T-helper 9 cell (primary cell): ENCODE measurements around the gene TRIM39.
A peak's percentile ranks its signal among the peaks of the same experiment; 100 is the strongest.
"Not testable (repeated sequence)": the region's sequence is repeated elsewhere in the genome, so short reads cannot be mapped to it uniquely, and the experiment has no call there.

Experiments used
- DNase-seq: peaks from one replicate; pipeline ENCODE4 v3.0.0-alpha.2; 2020
- total RNA-seq, 2 donors: gene quantifications; one replicate each; lab custom pipeline; 2026; lab: John Stamatoyannopoulos, UW

The TRIM39 gene
- total RNA-seq: 29.0 to 51.4 reads per million in 2 donors

DNA sequence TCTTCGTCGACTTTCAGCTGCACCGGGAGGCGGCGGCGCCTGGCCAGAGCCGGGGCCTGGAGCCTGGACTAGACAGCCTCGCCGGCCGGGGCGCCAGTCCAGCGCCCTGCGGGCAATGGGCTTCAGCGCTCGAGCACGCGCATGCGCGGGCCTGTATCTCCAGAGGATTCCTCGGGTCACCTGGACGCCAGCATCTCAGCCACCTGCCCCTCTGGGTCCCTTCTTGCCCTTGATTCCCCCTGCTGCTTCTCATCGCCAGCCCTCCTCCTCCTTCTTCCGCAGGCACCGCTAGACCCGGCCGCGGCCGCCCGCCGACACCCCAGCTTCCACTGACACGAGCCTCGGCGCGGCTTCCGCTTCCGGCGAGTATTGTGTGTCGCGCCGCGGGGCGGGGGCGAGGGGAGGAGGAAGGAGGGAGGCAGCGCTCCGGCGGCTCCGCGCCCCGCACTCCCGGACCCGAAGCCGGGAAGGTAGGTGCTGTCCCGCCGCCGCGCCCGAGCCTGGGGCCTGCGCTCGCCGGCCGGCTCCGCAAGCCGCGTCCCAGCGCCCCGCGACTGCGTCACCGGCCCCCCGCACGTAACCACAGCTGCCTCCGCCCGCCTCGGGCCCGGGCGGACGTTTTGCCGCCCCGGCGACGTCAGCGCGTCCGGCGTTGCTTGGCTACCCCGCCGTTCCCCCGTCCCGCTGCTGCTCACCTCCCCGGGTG, at the start of gene TRIM39:
TRIM39 (plus strand) TSS at position 402 of the 706 bp plus-strand sequence. CDS start 2,391 bp downstream, outside the sequence.
- DNase-seq: peak; percentile 87

DNA sequence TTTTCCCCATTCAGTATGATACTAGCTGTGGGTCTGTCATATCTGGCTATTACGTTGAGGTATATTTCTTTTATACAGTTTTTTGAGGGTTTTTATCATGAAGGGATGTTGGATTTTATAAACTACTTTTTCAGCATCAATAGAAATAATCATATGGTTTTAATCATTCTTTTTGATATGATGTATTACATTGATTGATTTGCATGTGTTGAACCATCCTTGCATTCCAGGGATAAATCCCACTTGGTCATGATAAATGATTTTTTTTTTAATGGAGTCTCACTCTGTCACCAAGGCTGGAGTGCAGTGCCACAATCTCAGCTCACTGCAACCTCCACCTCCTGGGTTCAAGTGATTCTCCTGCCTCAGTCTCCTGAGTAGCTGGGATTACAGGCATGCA, 45.7 kb upstream of the TRIM39 start:
- DNase-seq: not testable (repeated sequence)

DNA sequence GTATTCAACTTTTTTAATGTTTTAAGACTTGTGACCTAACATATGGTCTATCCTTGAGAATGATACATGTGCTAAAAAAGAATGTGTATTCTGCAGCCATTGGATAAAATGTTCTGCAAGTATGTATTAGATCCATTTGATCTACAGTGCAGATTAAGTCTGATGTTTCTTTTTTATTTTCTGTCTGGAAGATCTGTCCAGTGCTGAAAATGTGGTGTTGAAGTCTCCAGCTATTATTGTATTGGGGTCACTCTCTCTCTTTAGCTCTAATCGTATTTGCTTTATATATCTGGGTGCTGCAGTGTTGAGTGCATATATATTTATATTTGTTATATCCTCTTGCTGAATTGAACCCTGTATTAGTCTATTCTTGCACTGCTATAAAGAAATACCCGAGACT, 44.2 kb upstream of the TRIM39 start:
- no peak for DNase-seq

DNA sequence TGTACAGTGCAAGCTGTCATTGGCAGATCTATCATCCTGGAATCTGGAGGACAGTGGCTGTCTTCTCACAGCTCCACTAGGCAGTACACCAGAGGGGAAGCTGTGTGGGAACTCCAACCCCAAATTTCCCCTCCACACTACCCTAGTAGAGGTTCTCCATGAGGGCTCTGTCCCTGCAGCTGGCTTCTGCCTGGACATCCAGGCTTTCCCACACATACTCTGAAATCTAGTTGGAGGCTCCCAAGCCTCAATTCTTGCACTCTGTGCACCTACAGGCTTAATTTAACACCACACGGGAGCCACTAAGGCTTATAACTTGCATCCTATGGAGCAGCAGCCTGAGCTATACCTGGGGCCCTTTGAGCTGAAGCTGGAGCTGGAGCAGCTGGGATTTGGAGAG, 43.0 kb upstream of the TRIM39 start:
- DNase-seq: no peak

DNA sequence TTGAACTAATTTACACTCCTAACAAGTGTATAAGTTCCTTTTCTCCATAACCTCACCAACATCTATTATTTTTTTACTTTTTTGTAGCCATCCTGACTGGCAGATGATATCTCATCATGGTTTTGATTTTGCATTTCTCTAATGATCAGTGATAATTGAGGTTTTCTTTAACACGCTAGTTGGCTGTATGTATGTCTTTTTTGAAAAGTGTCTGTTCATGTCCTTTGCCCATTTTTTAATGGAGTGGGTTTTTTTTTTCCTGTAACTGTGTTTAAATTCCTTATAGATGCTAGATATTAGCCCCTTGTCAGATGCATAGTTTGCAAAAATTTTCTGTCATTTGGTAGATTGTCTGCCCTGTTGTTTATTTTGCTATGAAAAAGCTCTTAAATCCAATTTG, 39.6 kb upstream of the TRIM39 start:
- no peak for DNase-seq

DNA sequence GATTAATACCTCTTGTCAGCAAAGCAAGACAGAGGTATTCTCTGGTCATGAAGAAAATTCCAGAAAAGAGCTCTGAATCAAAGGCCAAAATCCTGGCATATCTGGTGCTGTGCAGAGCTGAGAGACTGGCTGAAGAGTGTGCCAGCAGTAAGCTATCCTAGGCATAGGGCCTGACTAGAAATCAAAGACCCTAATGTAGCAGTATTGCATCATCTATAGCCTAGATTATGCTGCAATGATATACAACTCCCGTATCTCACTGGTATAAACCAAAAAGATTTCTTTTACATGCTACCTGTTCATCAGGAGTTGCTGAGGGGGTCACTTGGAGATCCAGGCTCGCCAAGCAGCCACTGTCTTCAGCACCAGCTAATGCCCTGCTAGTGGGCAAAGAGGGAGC, 30.9 kb upstream of the TRIM39 start:
- no peak for DNase-seq

DNA sequence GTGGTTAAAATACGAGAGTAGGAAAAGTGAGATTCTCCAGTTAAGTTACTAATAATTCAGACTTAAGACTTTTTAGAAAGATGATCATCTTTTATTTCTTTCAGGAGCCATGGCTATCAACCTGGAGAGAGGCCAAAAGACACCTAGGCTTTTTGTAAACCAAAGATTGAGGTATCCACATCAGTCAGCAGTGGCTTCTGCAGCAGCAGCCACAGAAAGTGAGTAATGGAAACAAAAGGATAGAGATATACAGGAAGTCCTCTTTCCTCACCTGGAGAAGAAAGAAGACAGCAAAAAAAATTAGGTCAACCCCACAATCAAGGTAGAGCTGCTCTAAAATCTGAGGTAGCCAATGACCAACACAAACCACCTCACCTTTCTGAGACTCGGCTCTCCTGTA, 22.7 kb upstream of the TRIM39 start:
- DNase-seq: no peak

DNA sequence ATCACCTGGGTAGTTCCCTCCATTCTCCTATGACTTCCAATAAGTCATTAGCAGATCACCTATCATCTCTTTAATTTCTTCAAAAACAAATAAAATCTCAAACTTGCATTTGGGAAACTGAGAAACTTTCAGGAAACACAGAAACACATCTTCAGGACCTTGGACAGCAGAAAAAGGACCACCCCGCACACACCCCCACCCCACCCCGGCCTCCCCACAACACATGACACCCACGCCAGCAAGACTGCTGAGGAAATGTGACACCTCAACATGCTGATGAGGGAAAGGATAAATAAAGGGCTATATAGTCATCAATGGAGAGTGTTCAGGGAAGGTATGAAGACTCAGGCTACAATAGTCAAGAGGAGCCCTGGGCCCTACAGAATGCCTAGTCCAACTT, 15.6 kb upstream of the TRIM39 start:
- no peak for DNase-seq

DNA sequence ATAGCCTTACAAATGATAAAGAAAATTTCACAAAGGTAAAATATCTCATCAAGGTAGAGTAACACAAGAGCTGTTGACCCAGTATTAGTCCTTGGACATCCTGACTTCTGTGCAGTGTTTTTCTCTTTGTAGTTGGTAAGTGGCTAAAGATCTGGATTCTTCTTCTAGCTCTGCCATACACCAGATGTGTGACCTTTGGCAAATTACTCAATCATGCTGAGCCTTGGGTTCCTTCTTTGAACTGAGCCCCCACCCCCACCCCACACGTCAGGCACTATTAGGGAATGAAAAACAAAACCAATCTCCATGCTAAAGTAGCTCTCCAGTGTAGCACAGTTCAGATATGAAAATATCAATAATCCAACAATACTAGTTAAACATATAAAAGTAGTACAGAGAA, 15.1 kb upstream of the TRIM39 start:
- no peak for DNase-seq

DNA sequence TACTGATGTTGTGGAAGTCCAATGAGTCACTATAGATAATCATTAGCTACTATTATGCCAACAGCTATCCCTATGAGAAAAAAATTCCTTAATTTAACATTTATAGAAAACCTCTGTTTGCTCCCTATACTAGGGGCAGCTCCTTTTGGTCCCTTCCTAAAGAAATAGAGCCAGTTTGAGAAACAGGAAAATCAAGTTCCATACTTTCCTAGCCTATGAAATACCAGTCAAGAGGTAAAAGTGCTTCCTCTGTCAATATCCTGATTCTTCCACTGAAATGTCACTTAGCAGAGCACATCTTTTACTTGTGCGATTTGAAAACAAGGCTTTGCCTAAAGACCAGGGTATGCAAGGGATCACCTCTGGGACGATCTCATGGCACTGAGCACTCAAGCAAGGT, 14.5 kb upstream of the TRIM39 start:
- DNase-seq: no peak

DNA sequence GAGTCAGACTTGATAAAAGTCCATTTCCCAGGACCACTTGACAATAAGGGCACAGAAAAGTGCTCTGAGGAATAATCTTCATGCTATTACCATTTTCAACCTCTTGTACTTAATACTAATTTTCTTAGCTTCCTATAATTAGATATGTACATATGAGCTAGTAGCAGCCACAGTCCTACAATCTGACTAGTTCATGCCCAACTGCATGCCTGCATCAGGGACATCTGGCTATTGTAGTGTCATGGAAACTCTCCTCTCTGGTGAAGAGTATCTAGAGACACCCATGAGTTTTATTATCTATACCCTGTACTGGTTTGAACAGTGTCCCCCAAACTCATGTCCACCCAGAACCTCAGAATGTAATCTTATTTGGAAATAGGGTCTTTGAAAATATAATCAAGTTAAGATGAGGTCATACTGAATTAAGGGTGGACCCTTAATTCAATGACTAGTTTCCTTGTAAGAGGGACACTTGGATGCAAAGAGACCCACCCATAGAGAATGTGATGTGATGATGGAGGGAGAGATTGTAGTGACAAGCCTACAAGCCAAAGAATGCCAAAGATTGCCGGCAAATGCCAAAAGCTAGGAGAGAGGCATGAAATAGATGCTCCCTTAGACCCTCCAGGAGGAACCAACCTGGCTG, 13.9 kb upstream of the TRIM39 start:
- DNase-seq: no peak

DNA sequence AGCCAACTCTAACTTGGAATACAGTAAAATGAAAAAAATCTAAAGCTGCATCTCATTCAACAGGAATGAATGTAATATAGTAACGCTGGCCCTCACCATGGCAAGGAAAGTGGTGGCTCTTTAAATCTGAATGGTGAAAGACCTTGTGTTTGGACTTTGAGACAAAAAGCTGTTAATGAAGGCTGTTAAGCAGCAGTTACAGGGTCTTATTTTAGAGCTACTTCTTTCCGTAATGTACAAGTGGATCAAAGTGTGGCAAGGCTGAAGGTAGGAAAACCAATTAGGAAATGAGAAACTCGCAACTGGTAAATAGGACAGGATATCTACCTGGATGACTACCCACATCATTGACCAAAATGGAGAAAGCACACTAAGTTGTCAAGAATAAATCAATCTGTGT, 11.6 kb upstream of the TRIM39 start:
- no peak for DNase-seq

DNA sequence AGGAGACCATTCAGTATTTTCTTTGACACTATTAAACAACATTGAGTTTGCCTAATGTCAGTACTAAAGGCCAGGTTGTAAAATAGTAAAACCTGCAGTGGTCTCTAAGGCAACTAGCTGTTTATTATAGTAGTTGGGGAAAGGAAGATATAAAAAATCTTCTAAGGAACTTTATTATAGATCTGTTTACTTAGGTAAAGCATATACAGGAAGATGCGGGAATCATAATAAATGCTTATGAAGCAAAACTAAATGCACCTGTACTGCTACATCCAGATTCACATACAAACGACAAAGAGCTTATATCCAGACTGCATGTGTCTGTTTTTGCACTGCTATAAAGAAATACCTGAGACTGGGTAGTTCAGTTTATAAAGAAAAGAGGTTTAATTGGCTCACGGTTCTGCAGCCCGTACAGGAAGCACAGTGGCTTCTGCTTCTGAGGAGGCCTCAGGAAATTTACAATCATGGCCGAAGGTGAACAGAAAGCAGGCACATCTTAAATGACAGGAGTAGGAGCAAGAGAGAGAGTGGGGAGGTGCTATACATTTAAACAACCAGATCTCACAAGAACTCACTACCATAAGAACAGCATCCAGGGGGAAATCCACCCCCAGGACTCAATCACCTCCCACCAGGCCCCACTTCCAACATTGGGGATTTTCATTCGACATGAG, 8.7 kb upstream of the TRIM39 start:
- DNase-seq: no peak

DNA sequence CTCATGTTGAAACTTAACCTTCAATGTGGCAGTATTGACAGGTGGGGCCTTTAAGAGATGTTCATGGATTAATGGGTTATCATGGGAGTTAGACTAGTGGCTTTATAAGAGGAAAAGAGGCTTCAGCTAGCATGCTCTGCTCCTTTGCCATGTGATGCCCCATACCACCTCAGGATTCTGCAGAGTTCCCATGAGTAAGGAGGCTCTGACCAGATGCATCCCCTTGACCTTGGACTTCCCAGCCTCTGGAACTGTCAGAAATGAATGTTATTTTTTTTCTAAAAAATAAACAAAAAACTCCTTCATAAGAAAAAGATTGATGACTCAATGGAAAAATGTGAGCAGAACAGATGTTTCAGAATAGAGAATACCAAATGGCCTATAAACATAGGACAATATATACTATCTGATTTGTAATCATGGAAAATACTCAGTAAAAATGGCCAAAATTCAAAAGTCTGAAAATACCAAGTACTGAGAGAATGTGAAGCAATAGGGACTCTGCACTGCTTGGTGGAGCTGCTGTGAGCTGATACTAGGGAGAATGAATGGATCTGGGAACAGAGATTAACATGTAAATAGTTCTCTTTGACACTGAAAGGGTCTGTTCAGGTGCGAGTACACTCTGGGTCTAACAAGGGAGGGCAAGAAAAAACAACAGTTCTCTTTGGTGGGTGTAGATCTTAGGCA, 7.4 kb upstream of the TRIM39 start:
- DNase-seq: no peak

DNA sequence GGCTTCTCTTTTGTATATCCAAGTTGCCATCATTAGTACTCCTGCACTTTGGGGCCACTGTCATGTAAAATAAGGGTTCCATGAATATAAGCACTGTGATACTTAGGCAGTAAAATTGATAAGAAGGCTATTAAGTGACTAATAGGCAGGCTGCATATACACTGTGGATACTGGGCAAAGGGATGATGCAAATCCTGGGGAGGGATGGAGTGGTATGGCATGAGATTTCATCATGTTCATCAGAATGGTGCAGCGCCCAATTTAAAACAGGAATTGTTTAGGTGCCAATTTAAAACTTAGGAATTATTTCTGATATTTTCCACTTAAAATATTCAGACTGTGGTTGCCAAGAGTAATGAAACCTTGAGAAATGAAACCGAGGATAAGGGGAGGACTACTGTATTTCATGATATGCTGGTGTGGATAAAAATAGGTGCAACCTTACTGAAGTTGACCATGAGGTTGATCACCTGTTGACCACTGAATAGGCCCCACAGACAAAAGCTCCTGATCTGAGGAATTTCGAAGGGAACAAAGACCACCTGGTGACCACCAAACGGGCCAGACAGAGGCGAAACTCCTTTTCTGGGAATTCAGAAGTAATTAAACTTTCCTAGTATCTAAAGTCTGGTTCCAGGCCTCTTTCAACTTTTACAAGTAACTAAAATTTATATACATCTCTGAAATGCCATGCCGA, 4.9 kb upstream of the TRIM39 start:
- no peak for DNase-seq

DNA sequence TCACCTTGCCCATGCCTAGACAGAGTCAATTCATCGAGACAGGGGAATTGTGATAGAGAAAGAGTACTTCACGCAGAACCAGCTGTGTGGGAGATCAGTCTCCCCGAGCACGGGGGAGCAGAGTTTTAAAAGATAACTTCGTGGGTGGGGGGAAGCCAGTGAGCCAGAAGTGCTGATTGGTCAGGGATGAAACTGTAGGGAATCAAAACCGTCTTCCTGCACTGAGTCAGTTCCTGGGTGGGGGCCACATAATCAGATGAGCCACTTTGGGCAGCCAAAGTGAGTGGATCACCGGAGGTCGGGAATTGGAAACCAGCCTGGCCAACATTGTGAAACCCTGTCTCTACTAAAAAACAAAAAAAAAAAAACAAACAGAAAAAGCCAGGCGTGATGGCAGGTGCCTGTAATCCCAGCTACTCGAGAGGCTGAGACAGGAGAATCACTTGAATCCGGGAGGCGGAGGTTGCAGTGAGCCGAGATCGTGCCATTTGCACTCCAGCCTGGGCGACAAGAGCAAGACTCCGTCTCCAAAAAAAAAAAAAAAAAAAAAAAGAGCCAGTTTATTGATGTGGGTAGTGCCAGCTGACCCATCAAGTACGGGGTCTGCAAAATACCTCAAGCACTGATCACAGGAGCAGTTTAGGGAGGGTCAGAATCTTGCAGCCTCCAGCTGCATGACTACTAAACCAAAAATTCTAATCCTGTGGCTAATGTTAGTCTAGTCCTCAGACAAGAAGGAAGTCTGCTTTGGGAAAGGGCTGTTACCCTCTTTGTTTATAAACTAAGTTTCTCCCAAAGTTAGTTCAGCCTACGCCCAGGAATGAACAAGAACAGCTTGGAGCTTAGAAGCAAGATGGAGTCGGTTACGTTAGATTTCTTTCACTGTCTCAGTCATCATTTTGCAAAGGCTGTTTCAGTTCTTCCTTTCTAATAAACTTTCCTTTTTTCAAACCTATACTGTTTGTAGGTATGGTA, 3.9 kb upstream of the TRIM39 start:
- DNase-seq: no peak

DNA sequence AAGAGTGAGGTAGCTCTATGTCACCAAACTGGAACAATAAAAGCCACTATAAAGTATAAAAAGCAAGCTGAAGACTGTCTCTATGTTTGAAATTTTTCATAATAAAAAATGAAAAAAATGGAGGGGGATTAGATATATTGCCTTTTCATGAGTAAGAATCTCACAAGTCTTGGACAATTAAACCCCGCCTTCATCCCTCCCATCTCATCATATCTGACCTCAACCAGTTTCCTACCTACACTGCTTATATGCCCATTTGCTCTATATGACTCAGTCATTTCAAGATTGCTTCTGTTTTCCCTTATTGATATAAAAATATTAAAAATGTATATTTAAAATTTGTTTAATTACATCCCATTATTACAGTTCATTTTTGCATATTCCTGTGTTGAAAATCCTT, 2.9 kb upstream of the TRIM39 start:
- no peak for DNase-seq

DNA sequence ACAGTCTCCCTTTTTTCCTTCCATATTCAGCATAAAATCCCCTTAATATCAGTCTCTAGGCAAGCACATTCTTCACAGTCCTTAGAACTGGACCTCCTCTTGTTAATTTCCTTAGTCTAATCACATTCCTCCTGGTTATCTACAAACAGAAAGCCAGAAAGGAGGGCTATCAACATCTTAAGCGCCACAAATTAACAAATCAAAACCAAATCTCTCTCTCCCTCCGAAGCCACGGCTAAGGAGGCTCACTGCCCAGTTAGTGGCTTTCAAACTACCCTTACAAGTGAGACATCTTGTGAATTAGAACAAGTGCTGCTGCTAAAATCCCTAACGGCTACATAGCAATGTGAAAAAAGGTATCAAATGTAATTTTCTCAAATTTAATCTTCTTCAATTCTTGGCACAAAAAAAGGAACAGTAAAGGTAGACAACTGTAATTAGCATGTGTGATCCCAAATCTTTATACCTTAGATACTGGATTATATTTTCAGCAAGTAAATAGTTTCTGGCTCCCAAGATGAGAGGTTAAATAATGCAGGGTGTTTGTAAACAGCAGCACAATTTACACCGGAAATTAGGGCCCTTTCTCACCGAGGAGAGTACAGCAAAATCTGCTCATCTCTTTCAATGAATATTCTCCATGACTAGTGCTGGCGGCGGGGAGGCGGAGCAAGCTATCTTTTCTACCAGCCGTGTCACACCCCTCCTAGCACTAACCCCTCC, 1.4 kb upstream of the TRIM39 start:
- DNase-seq: no peak

DNA sequence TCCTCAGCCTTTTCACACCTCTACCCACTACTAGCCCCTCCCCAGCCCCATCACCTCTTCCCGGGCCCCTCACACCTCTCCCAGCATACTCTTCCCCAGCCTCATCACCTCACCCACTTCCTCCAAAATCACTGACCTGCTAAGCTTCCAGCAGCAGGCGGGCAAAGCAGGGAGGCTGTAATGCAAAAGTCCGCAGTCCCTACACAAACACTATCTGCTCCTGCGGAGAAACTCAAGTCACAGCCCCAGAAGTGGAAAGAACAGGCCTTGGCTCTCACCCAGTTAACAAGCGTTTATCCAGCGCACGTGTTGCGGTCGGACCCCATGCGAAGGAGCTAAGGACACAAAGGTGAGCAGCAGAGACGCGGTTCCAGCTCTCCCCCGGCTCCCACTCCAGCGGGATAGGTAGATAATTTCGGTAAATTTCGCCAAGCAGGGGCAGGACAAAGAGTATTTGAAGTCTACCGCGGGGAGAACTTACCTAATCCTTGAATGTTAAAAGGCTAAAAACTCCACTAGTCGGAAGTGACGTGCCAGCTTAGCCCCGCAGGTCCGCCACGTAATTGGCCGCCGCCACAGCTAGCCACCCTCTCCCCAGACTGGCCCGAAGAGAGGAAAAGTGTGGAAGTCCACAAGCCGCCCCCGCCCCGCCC, 728 bp upstream of the TRIM39 start:
- peak; percentile 74 for DNase-seq

DNA sequence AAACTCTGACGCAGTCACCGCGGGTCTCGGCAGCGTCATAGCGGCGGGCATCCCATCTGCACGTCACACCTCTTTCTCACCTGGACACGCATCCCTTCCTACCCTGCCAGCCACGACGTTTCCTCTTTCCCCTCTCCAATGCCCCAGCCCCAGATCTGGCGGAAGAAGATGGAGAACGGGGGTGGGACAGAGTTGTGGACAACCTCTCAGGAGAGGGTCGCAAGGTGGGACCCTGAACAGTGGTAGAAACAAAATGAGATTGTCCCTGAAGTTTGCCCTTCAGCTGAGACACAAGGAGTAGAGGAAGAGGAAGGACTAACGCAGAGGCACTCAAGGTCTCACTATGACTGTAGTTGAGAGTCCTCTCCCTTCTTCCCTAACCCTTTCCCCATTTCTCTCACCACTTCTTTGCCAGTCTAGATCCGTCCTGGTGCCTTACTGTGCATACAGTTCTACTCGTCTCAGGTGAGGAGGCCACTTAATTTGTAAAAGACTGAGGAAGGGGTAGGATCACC, 562 bp downstream of the TRIM39 start:
- DNase-seq: no peak
